A673 (cell line): ENCODE measurements around the gene OR5H14. TPM values are rescaled to one million over a fixed set of nuclear protein-coding genes. Genes with fewer than 3 reads are reported as not detected.

Source experiments
- BruUV-seq: library from RNA; stranded (reverse); fragments of 400-500 nt; replicated peaks from 2 replicates; lab custom pipeline; 2021; lab: Mats Ljungman, UMichigan
- CTCF ChIA-PET: fragments of 300-600 bp; sonication (Branson Sonifier 250); formaldehyde crosslinking; loops from one replicate; lab custom pipeline; 2022; ENCODE audit warnings: antibody characterized with exemption; lab: Charles Lee
- POLR2A ChIA-PET: fragments of 300-600 bp; sonication (Branson Sonifier 250); formaldehyde crosslinking; loops from one replicate; lab custom pipeline; 2022; ENCODE audit warnings: antibody characterized with exemption; ENCODE audit not compliant: low non-redundant PET; lab: Charles Lee
- DNase-seq: peaks from one replicate; pipeline ENCODE4 v3.0.0-alpha.2; 2015; ENCODE audit warnings: low spot score
- H3K27ac ChIP-seq: fragments of 200-600 bp; sonication (generic); 2 replicates; pipeline ENCODE4 v1.5.1; 2016; ENCODE audit warnings: mixed run types, low read depth, mild to moderate bottlenecking, mixed read lengths, antibody characterized with exemption, low read length; ENCODE audit not compliant: poor library complexity, severe bottlenecking
- H3K27me3 ChIP-seq: fragments of 200-600 bp; sonication (generic); replicated peaks from 2 replicates; pipeline ENCODE4 v1.6.1; 2017; ENCODE audit warnings: mixed run types, low read depth, mild to moderate bottlenecking, mixed read lengths, antibody characterized with exemption, low read length; ENCODE audit not compliant: insufficient read depth, poor library complexity
- H3K36me3 ChIP-seq: fragments of 200-600 bp; sonication (generic); 2 replicates; pipeline ENCODE4 v1.6.1; 2016; ENCODE audit warnings: mixed run types, mild to moderate bottlenecking, mixed read lengths, antibody characterized with exemption, low read length; ENCODE audit not compliant: insufficient read depth, poor library complexity, severe bottlenecking
- H3K4me1 ChIP-seq: fragments of 200-600 bp; sonication (generic); 2 replicates; pipeline ENCODE4 v1.6.1; 2017; ENCODE audit warnings: mixed run types, mild to moderate bottlenecking, mixed read lengths, antibody characterized with exemption, low read length; ENCODE audit not compliant: insufficient read depth, poor library complexity, severe bottlenecking
- H3K4me3 ChIP-seq: fragments of 200-600 bp; sonication (generic); 2 replicates; pipeline ENCODE4 v1.5.1; 2016; ENCODE audit warnings: low read depth, mixed run types, mild to moderate bottlenecking, mixed read lengths, low read length; ENCODE audit not compliant: poor library complexity, severe bottlenecking
- H3K9me3 ChIP-seq: fragments of 200-600 bp; sonication (generic); 2 replicates; pipeline ENCODE4 v1.6.1; 2016; ENCODE audit warnings: mixed run types, low read depth, mild to moderate bottlenecking, mixed read lengths, antibody characterized with exemption, low read length; ENCODE audit not compliant: poor library complexity, severe bottlenecking
- CTCF ChIP-seq: fragments of 300-800, 200-600 bp; sonication (generic); conservative IDR thresholded peaks from 2 replicates; pipeline ENCODE4 v1.5.1; 2017; ENCODE audit warnings: low read depth, mild to moderate bottlenecking, antibody characterized with exemption, low read length, moderate library complexity, mixed read lengths
- EZH2 ChIP-seq: fragments of 200-600 bp; sonication (generic); IDR thresholded peaks from 2 replicates; pipeline ENCODE4 v1.6.1; 2017; ENCODE audit warnings: borderline replicate concordance, low read depth, mild to moderate bottlenecking, mixed read lengths, antibody characterized with exemption, low read length; ENCODE audit not compliant: poor library complexity, severe bottlenecking
- intact Hi-C: fragments of 100-400 bp; cut with micrococcal nuclease; formaldehyde crosslinking; loops from one replicate; pipeline ENCODE4 v1.10.0; 2022; ENCODE audit not compliant: unreplicated experiment
- total RNA-seq: library from RNA; stranded (reverse); gene quantifications from 2 replicates; pipeline ENCODE4 v1.2.3, GENCODE V29; 2021

The OR5H14 gene
- total RNA-seq, 1 experiment from 2014 or later, result not detected

- CTCF ChIA-PET, result no interaction called here
- Histone ChIP-seq H3K4me1 (no peaks in the 10 kb centered on the region), H3K36me3 (no peaks in the 10 kb centered on the region), H3K9me3 (no peaks in the 10 kb centered on the region), H3K27me3 (peaks cover 6% of the 10 kb centered on the region), H3K4me3 (no peak overlapping the region), H3K27ac (no peak overlapping the region)
- POLR2A ChIA-PET, result no interaction called here
- no peak for DNase-seq
- intact Hi-C loops, result no loop called here
- TF ChIP-seq CTCF (no peak), EZH2 (no peak)
- no TSS peak for BruUV-seq
Observed at GRCh38 chr3:98199020-98199419, 51.7 kb downstream of the OR5H14 start.

Other genes with a start within 250 kb of the OR5H14 start
- gene RIOX2, start 175.0 kb upstream of the OR5H14 start, total RNA-seq, result 28.4 and 29.1 TPM in 2 replicates
- not detected in 2 replicates for gene GABRR3, start 112.2 kb upstream of the OR5H14 start, total RNA-seq
- not detected in 2 replicates for gene OR5AC2, start 60.3 kb upstream of the OR5H14 start, total RNA-seq
- not detected in 2 replicates for gene OR5H1, start 16.8 kb upstream of the OR5H14 start, total RNA-seq
- gene OR5H15, start 19.2 kb downstream of the OR5H14 start, total RNA-seq, result not detected in 2 replicates
- gene OR5H6, start 116.8 kb downstream of the OR5H14 start, total RNA-seq, result not detected in 2 replicates
- gene OR5H2, start 135.0 kb downstream of the OR5H14 start, total RNA-seq, result not detected in 2 replicates
- gene OR5K4, start 206.4 kb downstream of the OR5H14 start, total RNA-seq, result not detected in 2 replicates
- not detected in 2 replicates for gene OR5K3, start 243.2 kb downstream of the OR5H14 start, total RNA-seq